Muscle layer of duodenum (tissue), 2 donors: ENCODE data around the gene NLK.

Experiments
- H3K27ac ChIP-seq: one replicate; pipeline ENCODE4 v1.7.0; 2013; ENCODE audit warnings: mild to moderate bottlenecking, low read length
- H3K27me3 ChIP-seq: one replicate; pipeline ENCODE4 v1.7.0; 2013; ENCODE audit warnings: low read depth, mild to moderate bottlenecking, control low read depth, low read length
- H3K36me3 ChIP-seq, 2 donors: one replicate each; pipeline ENCODE4 v1.7.0; 2013; ENCODE audit warnings: low read length in 2 of 2, control low read depth in 1 of 2, mild to moderate bottlenecking in 1 of 2; ENCODE audit not compliant: insufficient read depth in 2 of 2, control insufficient read depth in 1 of 2
- H3K4me1 ChIP-seq, 2 donors: one replicate each; pipeline ENCODE4 v1.7.0; 2013; ENCODE audit warnings: low read length in 2 of 2, mild to moderate bottlenecking in 2 of 2, control low read depth in 1 of 2, moderate library complexity in 1 of 2; ENCODE audit not compliant: insufficient read depth in 2 of 2, control insufficient read depth in 1 of 2
- H3K4me3 ChIP-seq, 2 donors: one replicate each; pipeline ENCODE4 v1.7.0; 2013; ENCODE audit warnings: low read length in 2 of 2, low read depth in 1 of 2, mild to moderate bottlenecking in 1 of 2
- H3K9me3 ChIP-seq, 2 donors: one replicate each; pipeline ENCODE4 v1.7.0; 2013; ENCODE audit warnings: low read length in 2 of 2, control low read depth in 1 of 2, mild to moderate bottlenecking in 1 of 2; ENCODE audit not compliant: control insufficient read depth in 1 of 2
- donor health status: healthy.

The NLK gene

GRCh38 chr17:28041068-28041843, 1.2 kb upstream of the NLK start:
- Histone ChIP-seq H3K36me3 (no peaks in the 10 kb centered on the region), H3K27me3 (no peaks in the 10 kb centered on the region), H3K4me1 (peaks cover 0 to 28% of the 10 kb centered on the region in 2 donors), H3K9me3 (no peaks in the 10 kb centered on the region), H3K27ac (no peak overlapping the region), H3K4me3 (peak overlapping the region; percentile 43 to 71)

GRCh38 chr17:28041844-28042656, 427 bp upstream of the NLK start:
- Histone ChIP-seq H3K4me1 (peaks cover 0 to 28% of the 10 kb centered on the region in 2 donors), H3K27me3 (no peaks in the 10 kb centered on the region), H3K27ac (peak overlapping the region; percentile 36), H3K9me3 (no peaks in the 10 kb centered on the region), H3K36me3 (no peaks in the 10 kb centered on the region), H3K4me3 (peak overlapping the region; percentile 64 to 71)

GRCh38 chr17:28042721-28043291, 329 bp downstream of the NLK start:
- Histone ChIP-seq H3K36me3 (no peaks in the 10 kb centered on the region), H3K9me3 (no peaks in the 10 kb centered on the region), H3K4me1 (peaks cover 4 to 28% of the 10 kb centered on the region in 2 donors), H3K27ac (peak overlapping the region; percentile 36), H3K4me3 (peak overlapping the region; percentile 64 to 71), H3K27me3 (no peaks in the 10 kb centered on the region)

GRCh38 chr17:28043296-28043695, 819 bp downstream of the NLK start:
- Histone ChIP-seq H3K4me3 (peak overlapping the region; percentile 22 to 71), H3K27ac (no peak overlapping the region), H3K27me3 (no peaks in the 10 kb centered on the region), H3K4me1 (peaks cover 4 to 28% of the 10 kb centered on the region in 2 donors), H3K36me3 (no peaks in the 10 kb centered on the region), H3K9me3 (no peaks in the 10 kb centered on the region)

GRCh38 chr17:28043741-28044140, 1.3 kb downstream of the NLK start:
- Histone ChIP-seq H3K36me3 (no peaks in the 10 kb centered on the region), H3K27ac (no peak overlapping the region), H3K4me3 (peak overlapping the region; percentile 22 to 71), H3K9me3 (no peaks in the 10 kb centered on the region), H3K27me3 (no peaks in the 10 kb centered on the region), H3K4me1 (peaks cover 4 to 28% of the 10 kb centered on the region in 2 donors)

- Histone ChIP-seq H3K4me3 (peak overlapping the region in 1 of 2 donors; percentile 22), H3K27me3 (no peaks in the 10 kb centered on the region), H3K4me1 (peaks cover 4 to 28% of the 10 kb centered on the region in 2 donors), H3K27ac (no peak overlapping the region), H3K9me3 (no peaks in the 10 kb centered on the region), H3K36me3 (no peaks in the 10 kb centered on the region)
Measured at GRCh38 chr17:28045304-28045703, 2.8 kb downstream of the NLK start.

- no peak overlapping the region for H3K4me3 ChIP-seq
- no peak overlapping the region for H3K27ac ChIP-seq
- H3K36me3 ChIP-seq = no peaks in the 10 kb centered on the region
- peaks cover 4 to 24% of the 10 kb centered on the region in 2 donors for H3K4me1 ChIP-seq
- no peaks in the 10 kb centered on the region for H3K27me3 ChIP-seq
- H3K9me3 ChIP-seq = no peaks in the 10 kb centered on the region
Measured at GRCh38 chr17:28046034-28046825, 3.8 kb downstream of the NLK start.

- Histone ChIP-seq H3K4me3 (no peak overlapping the region), H3K36me3 (no peaks in the 10 kb centered on the region), H3K27ac (no peak overlapping the region), H3K4me1 (peaks cover 4 to 17% of the 10 kb centered on the region in 2 donors), H3K9me3 (no peaks in the 10 kb centered on the region), H3K27me3 (no peaks in the 10 kb centered on the region)
Measured at GRCh38 chr17:28047806-28048205, 5.3 kb downstream of the NLK start.

GRCh38 chr17:28049071-28049470, 6.6 kb downstream of the NLK start:
- no peaks in the 10 kb centered on the region for H3K27me3 ChIP-seq
- H3K4me3 ChIP-seq = no peak overlapping the region
- no peaks in the 10 kb centered on the region for H3K9me3 ChIP-seq
- no peak overlapping the region for H3K27ac ChIP-seq
- no peaks in the 10 kb centered on the region for H3K36me3 ChIP-seq
- peaks cover 4 to 18% of the 10 kb centered on the region in 2 donors for H3K4me1 ChIP-seq

- peaks cover 14 to 23% of the 10 kb centered on the region in 2 donors for H3K4me1 ChIP-seq
- no peaks in the 10 kb centered on the region for H3K9me3 ChIP-seq
- no peaks in the 10 kb centered on the region for H3K27me3 ChIP-seq
- no peak overlapping the region for H3K27ac ChIP-seq
- no peaks in the 10 kb centered on the region for H3K36me3 ChIP-seq
- H3K4me3 ChIP-seq = no peak overlapping the region
Measured at GRCh38 chr17:28053044-28053670, 10.7 kb downstream of the NLK start.
